ENCODE results near the gene TSPEAR.
"Not testable (repeated sequence)": the region's sequence is repeated elsewhere in the genome, so short reads cannot be mapped to it uniquely, and the experiment has no call there.

Gene TSPEAR

DNA sequence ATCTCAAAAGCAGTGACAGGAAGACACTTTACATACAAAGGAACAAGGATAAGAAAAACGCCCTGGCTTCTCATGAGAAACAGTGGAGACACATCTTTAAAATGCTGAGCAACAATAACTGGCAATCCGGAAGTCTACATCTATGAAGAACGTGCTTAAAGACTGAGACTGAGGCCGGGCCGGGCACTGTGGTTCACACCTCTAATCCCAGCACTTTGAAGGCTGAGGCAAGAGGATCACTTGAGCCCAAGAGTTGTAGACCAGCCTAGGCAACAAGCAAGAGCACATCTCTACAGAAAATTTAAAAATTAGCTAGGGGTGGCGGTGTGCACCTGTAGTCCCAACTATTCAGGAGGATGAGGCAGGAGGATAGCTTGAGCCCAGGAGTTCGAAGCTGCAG is 27.3 kb downstream of the TSPEAR start:
- no peak for DNase-seq (ENCODE audit: low read depth in 2 of 2)

GRCh38 chr21:44682580-44683151 is 28.7 kb downstream of the TSPEAR start:
- no peak for DNase-seq (ENCODE audit: low read depth in 2 of 2)

- DNase-seq (ENCODE audit: low read depth in 2 of 2): no peak
Observed at GRCh38 chr21:44681861-44682579, 29.4 kb downstream of the TSPEAR start, which contains the start of gene KRTAP12-1. Gene KRTAP12-1 (minus strand): TSS chr21:44682163. CDS start chr21:44682123, 40 bp downstream.

GRCh38 chr21:44681152-44681551 is 30.2 kb downstream of the TSPEAR start:
- no peak for DNase-seq (ENCODE audit: low read depth in 2 of 2)

- no peak for DNase-seq (ENCODE audit: low read depth in 2 of 2)
Observed at GRCh38 chr21:44677881-44678280, 33.5 kb downstream of the TSPEAR start.

GRCh38 chr21:44671911-44672310 is 39.5 kb downstream of the TSPEAR start:
- no peak for DNase-seq (ENCODE audit: low read depth in 2 of 2)

- DNase-seq (ENCODE audit: low read depth in 2 of 2): no peak
Observed at GRCh38 chr21:44670642-44671432, 40.5 kb downstream of the TSPEAR start.

GRCh38 chr21:44667612-44668011 is 43.8 kb downstream of the TSPEAR start:
- DNase-seq (ENCODE audit: low read depth in 2 of 2): no peak

- no peak for DNase-seq (ENCODE audit: low read depth in 2 of 2)
Observed at GRCh38 chr21:44666401-44667320, 44.7 kb downstream of the TSPEAR start, which contains the start of gene KRTAP12-2. Gene KRTAP12-2 (minus strand): TSS chr21:44666927. CDS start chr21:44666886, 41 bp downstream.

- DNase-seq (ENCODE audit: low read depth in 2 of 2): no peak
Observed at GRCh38 chr21:44664691-44665090, 46.7 kb downstream of the TSPEAR start.

- DNase-seq (ENCODE audit: low read depth in 2 of 2): not testable (repeated sequence)
Observed at GRCh38 chr21:44661567-44661966, 49.8 kb downstream of the TSPEAR start.

DNA sequence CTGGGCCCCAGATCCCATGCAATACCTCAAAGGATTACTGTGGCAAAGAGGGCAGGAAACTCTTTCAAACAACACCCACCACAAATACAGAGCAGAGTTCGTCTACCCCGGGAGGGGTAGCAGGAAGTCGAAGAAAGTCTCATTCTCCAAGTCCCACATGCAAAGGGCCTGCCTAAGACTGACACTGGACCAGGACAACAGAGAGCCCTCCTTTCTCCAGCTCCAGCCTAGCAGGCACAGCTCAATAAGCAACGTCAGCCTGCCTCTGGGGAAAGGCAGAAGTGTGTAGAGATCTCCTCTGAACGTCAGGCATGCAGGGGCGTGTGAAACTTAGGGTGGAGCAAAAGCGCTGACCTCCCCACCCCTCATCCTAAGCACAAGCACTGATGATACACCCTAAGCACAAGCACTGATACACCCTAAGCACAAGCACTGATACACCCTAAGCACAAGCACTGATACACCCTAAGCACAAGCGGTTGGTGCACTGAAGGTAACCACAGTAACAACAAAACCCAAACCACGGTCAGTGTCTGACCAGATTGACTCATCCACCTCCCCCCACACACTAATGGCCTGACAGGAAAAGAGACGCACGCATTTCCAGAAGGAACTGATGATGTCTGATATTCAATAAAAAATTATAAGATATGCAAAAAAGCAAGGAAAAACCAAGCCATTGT is 52.3 kb downstream of the TSPEAR start:
- DNase-seq (ENCODE audit: low read depth in 2 of 2): no peak

GRCh38 chr21:44658541-44658910 is 52.8 kb downstream of the TSPEAR start:
- no peak for DNase-seq (ENCODE audit: low read depth in 2 of 2)

- no peak for DNase-seq (ENCODE audit: low read depth in 2 of 2)
Observed at GRCh38 chr21:44657635-44658540, 53.5 kb downstream of the TSPEAR start, which contains the start of gene KRTAP12-3. Gene KRTAP12-3 (plus strand): TSS chr21:44657932. CDS start chr21:44657980, 48 bp downstream.

- no peak for DNase-seq (ENCODE audit: low read depth in 2 of 2)
Observed at GRCh38 chr21:44656868-44657267, 54.5 kb downstream of the TSPEAR start.

DNA sequence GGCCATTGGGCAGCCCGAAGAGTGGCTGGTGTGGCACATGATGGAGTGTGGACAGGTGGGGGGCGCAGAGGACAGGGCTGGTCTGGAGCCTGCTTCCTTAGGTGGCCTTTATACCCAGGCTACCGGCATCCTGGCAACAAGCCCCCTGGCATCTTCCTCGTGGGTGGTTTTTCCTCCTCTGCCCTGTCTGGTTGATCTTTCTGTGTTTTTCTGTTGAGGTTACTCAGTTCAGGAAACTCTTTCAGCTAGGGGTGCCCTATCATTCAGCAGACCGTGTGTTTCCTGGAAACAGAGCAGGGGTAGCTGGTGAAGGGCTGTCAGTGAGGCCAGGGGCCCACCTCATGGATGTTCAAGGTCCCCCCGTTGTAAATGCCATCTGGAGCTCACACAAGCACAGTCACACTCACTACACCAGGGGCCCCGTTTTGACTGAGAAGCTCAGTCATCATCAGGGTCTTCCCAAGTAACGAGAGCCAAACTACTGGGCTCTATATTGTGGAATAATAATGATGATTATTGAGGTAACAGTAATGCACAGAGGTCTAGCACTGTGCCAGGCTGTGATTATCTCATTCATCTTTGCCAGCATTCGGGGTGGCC is 56.7 kb downstream of the TSPEAR start, which contains the start of gene KRTAP12-4:
TSS of gene KRTAP12-4 (minus strand) at position 84 of the 600 bp plus-strand sequence. CDS start at position 39, 45 bp downstream.
- DNase-seq (ENCODE audit: low read depth in 2 of 2): no peak

DNA sequence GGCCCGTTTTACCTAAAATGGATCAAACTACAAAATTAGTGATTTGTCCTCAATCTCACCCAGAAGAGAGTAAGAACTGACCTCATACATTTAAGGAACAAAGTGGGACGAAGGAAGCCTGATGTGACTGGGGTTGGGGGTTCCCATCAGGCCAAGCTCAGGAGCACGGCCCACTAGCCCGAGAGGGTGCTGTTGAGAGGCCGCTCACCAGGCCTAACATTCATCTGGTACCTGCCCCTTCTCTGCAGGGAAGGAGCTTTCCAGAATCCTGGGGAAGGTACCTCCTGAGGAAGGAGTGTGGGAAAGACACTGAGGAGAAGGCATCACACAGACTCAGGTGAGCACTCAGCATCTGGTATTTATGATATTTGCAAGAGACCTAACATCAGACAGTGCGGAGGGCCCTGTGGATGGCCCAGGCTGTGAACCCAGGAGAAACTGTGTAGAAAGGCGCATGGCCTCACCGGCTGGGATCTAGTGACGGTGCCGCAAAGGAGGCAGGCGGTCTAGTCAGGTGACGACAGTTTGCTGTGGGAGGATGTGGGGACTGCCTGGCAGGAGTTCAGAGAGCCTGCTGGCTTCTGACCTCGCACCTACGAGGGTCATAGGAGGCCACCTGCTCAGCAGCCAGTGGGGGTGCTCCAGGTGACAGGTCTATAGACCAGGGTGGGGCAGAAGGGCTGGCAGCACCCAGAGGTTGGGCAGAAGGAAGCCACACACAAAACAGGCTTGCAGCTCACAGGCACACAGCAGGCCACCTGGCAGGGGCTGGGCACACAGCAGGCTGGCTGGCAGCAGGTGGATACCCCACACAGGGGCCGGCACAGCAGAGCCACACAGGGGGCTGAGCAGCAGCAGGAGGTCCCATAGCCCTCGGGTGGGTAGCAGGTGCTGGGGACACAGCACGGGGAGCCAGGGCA is 57.5 kb downstream of the TSPEAR start:
- DNase-seq (ENCODE audit: low read depth in 2 of 2): no peak

DNA sequence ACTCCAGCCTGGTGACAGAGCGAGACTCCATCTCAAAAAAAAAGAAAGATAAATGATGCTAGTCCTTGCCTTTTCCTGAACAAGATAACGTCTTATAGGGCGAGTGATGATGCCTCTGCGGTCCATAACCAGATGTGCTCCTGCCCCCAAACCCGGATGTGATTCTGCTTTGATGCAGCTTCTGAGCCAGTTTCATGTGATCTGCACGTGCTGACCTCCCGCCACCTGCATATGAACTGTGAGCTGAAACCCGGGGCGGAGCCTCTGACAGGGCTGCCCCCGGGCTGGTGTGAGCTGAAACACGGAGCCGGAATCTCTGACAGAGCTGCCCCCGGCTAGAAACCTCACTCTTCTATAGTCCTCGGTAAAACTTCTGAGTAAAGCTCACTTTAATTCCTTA is 58.2 kb downstream of the TSPEAR start:
- no peak for DNase-seq (ENCODE audit: low read depth in 2 of 2)

All from stimulated activated CD4-positive, alpha-beta T cell treated with anti-CD3 and anti-CD28 coated beads, Interleukin-4, amount 100 ng/mL, for 48 hours (primary cell).